Right forelimb (tissue), 1 donor: Measurements from ENCODE around the gene ARPC1B.

Experiments
- DNase-seq: peaks from one replicate; pipeline ENCODE4 v3.0.0-alpha.2; 2018

ARPC1B gene

GRCh38 chr7:99392046-99392445, 17.5 kb downstream of the ARPC1B start:
- no peak for DNase-seq

GRCh38 chr7:99392659-99393354, 18.3 kb downstream of the ARPC1B start:
- DNase-seq, result peak; percentile 79

GRCh38 chr7:99393355-99394187, 19.0 kb downstream of the ARPC1B start:
- peak; percentile 66 for DNase-seq

- DNase-seq, result no peak
Observed at GRCh38 chr7:99394188-99394502, 19.6 kb downstream of the ARPC1B start.

- DNase-seq, result no peak
Observed at GRCh38 chr7:99395616-99396327, 21.2 kb downstream of the ARPC1B start.

GRCh38 chr7:99396418-99397296, 22.1 kb downstream of the ARPC1B start:
- no peak for DNase-seq

GRCh38 chr7:99397297-99397983, 22.9 kb downstream of the ARPC1B start:
- no peak for DNase-seq

- no peak for DNase-seq
Observed at GRCh38 chr7:99398891-99399445, 24.4 kb downstream of the ARPC1B start.

GRCh38 chr7:99399597-99399996, 25.1 kb downstream of the ARPC1B start:
- DNase-seq, result no peak

GRCh38 chr7:99402854-99403253, 28.3 kb downstream of the ARPC1B start:
- DNase-seq, result no peak

GRCh38 chr7:99403764-99404163, 29.2 kb downstream of the ARPC1B start:
- no peak for DNase-seq

GRCh38 chr7:99404235-99404976, 29.9 kb downstream of the ARPC1B start:
- DNase-seq, result no peak

GRCh38 chr7:99404977-99405320, 30.4 kb downstream of the ARPC1B start:
- no peak for DNase-seq

GRCh38 chr7:99406557-99406956, 32.0 kb downstream of the ARPC1B start:
- no peak for DNase-seq

- DNase-seq, result peak; percentile 63
Observed at GRCh38 chr7:99407872-99408378, 33.4 kb downstream of the ARPC1B start.

- DNase-seq, result peak; percentile 97
Observed at GRCh38 chr7:99408379-99409191, 34.1 kb downstream of the ARPC1B start, which contains the start of the genes BUD31 and PDAP1. BUD31 (plus strand) TSS chr7:99408969; CDS start chr7:99411093, 2,124 bp downstream. PDAP1 (minus strand) TSS chr7:99408597; CDS start chr7:99408548, 49 bp downstream.

- DNase-seq, result no peak
Observed at GRCh38 chr7:99409192-99409572, 34.7 kb downstream of the ARPC1B start.

GRCh38 chr7:99409806-99410205, 35.3 kb downstream of the ARPC1B start:
- no peak for DNase-seq

- no peak for DNase-seq
Observed at GRCh38 chr7:99410635-99411034, 36.1 kb downstream of the ARPC1B start.
